DMS153 treated with DMSO at 0.1 percent for 48 hours (cell line): ENCODE data around the gene PLEKHG4B.

ENCODE experiments used
- DNase-seq: peaks from one replicate; lab custom pipeline; 2025; ENCODE audit not compliant: unreplicated experiment; lab: John Stamatoyannopoulos, UW

The PLEKHG4B gene

DNA sequence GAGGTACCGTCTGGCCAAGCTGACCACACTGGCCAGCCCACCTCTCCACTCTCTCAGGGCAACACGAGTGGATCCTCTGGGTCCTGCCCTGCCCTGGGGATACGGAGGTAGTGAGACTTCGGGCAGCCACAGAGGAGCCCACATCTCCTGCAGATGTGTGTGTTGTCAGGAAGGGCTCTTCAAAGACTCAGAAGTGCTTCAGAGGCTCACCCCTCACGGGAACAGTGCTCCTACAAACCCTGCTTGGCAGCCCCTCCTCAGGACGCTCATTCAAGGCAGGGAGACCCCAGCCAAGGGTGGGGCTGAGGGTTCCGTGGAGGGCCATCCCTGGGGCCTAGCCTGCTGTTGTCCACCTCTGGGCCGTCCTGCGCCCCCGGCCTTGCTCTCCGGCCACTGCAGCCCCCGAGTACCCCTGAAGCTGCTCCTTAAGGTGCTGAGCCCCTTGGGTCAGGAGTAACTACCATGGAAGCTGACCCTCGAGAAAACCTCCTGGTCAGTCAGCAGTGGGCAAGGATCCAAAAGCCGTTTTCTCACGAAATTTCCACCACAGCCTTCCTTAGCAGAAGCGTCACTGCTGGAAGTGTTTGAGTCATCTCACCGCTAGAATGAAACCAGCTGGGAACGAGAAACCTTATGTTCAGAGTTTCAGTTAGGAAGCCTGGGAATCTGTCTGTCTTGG is 76.2 kb downstream of the PLEKHG4B start:
- DNase-seq, result no peak

- no peak for DNase-seq
Observed at GRCh38 chr5:169071-169727, 77.2 kb downstream of the PLEKHG4B start.

- DNase-seq, result no peak
Observed at GRCh38 chr5:169728-170094, 77.7 kb downstream of the PLEKHG4B start.

DNA sequence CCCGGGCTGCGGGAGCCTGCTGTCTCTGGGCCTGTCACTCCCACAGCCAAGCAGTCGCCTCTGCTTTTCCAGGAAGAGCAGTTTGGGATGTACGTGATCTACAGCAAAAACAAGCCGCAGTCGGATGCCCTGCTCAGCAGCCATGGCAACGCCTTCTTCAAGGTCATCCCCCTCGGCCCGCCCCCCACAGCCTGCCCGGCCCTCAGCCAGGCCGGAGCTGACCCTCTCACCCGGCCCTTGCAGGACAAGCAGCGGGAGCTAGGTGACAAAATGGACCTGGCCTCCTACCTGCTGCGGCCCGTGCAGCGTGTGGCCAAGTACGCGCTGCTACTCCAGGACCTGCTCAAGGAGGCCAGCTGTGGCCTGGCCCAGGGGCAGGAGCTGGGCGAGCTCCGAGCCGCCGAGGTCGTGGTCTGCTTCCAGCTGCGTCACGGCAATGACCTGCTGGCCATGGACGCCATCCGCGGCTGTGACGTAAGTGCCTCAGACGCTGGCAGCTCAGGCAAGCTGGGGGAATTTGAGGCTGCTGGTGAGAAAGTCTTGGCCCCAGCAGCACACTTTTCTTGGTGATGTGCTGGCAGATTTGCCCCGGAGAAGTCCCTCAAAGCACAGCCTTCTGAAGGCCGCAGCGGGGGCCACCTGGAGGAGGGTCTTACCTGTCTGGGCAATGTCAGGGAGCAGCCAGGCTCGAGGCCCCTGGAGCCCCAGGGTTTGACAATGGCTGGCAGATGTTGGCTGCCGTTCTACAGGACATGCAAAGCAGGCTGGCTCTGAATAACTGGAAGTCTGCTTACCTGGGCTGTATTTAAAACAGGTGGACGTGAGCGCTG is 79.2 kb downstream of the PLEKHG4B start:
- DNase-seq, result no peak

DNA sequence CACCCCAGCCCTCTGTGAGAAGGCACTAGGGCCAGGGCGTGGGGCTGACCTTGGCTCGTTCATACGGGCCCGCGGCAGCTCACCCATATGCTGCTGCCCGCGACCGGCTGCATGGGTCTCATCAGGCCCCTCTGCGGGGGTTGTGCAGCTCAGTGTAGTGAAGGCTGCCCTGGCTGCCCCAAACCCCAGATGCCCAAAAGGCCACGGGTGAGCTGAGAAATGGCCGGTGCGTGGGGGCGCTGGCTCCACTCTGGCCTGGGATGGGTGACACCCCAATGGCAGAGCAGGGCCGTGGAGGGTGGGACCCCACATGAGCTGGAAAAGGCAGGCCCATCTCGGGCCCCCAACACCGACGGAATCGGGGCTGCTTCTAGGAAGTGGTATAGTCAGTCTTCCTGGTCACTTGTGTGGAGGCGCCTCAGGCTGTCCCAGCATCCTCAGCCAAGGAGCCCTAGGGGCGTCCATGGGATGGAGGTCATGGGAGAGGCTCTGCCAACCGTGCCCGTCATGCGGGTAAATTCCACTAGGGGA is 79.9 kb downstream of the PLEKHG4B start:
- no peak for DNase-seq

- no peak for DNase-seq
Observed at GRCh38 chr5:172421-172820, 80.5 kb downstream of the PLEKHG4B start.

- DNase-seq, result no peak
Observed at GRCh38 chr5:172841-173251, 80.9 kb downstream of the PLEKHG4B start.

DNA sequence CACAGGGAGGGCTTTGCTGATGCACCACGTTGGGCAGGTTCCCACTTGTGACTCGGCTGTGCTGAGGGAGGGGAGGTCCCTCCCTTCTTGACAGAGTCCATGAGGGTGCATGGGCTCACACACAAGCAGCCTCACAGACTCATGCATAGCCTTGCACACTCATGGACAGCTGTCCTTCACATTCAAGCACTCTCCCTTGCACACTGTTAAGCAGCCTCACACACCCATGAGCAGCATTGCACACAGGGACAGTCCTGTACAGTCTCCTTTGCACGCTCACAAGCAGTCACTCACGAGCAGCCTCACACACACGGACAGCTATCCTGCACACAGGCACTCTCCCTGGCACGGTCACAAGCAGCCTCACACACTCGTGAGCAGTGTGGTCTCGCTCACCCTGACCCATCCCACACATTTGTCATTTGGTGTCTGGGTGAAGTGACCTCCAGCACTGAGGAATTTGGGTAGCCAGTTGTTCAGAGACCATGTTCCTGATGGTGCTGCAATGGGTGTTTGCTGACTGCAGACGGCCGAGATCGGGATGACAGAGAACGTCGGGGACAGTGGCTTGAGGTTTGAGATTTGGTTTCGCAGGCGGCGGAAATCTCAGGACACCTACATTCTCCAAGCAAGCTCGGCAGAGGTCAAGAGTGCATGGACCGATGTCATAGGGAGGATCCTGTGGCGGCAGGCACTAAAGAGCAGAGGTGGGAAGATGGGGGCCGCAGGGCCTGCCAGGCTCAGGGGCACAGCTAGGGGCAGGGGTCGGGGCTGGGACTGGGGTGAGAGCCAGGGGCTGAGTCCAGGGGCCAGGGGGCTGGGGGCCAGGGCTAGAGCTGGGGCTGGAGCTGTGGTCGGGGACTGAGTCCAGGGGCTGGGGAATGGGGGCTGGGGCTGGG is 81.7 kb downstream of the PLEKHG4B start:
- DNase-seq, result no peak

- no peak for DNase-seq
Observed at GRCh38 chr5:174291-174600, 82.3 kb downstream of the PLEKHG4B start.

DNA sequence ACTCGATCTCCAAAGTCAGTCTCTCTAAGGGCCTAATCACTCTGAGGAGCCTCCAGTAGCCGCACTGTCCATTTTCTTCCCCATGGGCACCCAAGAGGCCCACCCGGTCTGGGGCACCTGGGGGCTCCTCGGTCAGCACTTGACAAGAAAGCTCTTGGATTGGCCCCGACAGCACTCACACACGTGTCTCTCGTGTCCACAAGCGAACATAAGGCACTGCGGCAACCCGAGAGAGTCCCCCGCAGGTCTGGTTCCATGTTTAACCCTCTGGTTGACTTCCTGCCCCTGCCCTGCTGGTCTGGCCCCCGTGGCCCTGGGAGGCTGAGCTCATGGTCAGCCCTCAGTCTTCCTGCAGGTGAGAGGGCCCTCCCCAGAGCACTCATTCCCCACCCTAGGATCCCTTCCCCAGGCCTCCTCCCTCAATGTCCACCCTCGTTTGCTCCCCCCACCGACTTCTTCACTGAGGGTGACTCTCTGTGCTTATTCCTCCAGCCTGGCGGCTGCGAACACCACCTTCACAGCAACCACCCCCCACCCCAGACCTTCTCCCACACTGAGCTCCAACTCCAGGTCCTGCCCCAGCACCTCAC is 83.0 kb downstream of the PLEKHG4B start:
- DNase-seq, result no peak

DNA sequence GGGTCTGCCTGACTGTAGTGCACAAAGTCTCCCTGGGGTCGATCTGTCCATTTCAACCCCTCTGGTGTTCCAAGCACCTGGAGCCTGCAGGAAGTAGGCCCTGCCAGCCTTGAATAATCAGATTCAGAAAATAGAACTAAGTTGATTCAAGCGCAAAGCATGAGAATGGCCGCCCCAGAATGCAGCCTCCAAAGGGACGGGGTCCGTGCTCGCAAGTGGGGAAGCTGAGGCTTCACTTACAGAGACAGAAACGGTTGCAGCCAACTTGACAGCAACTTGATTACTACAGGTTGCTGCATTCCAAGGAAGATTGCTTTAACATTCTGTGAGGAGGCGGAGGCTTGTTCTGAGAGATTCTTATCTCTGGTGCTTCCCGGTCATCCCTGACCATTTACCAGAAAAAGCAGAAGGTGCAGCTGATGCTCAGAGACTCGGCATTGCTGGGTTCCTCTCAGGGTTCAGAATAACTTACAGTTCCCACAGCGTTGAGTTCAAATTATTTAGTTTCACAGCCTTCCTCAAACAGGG is 84.4 kb downstream of the PLEKHG4B start:
- no peak for DNase-seq

DNA sequence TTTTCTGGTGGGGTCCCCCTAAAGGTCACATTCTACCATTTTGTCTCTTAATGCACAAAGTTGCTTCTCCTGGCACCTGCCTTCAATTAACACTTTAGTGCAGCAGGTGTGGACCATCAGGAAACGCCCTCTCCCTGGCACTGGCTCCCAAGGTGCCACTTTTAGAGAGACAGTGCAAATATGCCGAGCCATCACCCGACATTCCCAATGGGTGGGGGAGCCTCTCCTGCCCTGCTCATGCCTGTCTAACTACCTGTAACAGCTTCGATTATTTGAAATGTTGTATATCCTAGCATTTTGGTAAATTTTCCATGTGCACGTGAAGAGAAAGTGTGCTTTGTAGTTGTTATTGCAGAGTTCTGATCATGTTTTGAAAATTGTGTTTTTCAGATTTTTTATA is 86.1 kb downstream of the PLEKHG4B start:
- DNase-seq, result no peak

DNA sequence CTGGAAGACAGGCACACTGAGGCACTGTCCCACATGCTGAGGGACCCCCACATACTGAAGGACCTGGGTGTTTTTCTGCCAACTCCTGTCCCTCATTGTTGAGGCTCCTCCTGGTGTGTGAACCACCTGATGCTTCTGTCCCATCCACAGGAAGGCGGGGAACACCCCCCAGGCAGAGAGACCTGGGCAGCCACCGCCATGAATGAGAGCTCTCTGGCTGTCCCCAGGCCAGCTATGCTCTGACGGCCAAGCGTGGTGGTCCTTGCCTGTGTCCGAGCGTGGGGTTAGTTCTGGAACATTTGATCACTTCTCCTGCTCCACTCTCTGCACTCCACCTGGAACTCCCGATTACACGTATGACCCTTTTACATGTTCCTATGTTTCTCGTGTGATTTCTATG is 87.4 kb downstream of the PLEKHG4B start:
- no peak for DNase-seq

DNA sequence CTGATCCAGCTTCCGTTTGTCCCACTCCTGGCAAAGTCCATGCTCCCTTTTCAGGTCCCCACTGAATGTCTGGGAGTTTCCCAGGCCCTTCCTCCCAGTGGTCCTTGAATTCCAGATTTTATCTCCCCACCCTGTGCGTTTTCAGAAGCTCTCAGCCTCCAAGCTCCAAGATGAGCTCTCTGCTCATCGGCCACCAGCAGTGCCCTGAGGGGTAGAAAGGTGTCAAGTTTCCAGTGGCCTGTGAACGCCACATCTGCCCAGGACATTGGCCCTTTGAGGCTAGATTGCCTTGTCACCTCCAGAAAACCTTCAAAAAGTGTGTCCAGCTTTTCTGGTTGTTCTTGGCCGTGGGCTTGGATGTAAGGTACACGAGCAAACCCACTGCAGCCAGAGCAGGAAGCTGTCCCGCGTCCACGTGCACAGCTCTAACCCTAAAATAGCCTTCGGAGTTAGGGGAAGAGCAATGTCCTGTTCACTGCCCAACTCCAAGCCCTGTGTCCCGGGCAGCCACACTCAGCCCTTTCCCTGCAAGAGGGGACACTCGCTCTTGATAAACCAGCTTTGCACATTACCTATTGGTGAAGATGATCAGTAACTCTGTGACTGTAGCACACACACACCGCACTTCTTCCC is 88.4 kb downstream of the PLEKHG4B start:
- no peak for DNase-seq

DNA sequence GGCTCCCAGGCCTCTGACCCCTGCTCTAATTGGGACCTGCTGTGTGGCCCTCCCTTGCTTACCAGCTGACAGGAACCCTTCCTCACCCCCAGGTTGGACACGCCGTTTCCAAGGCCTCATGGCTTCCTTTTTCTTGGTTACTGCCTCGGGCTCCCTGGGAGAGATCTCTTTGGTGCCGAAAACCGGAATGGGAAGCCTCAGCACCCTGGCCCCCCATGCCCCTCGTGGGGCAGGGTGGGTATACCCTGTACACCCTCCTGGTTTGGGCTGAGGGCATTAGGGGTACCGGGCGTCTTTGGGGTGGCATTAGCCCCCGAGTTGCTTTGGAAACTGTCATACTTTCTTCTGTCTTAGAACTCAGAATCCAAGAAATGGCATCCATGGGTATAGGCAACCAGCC is 89.2 kb downstream of the PLEKHG4B start:
- no peak for DNase-seq

- DNase-seq, result no peak
Observed at GRCh38 chr5:181566-181965, 89.6 kb downstream of the PLEKHG4B start.

DNA sequence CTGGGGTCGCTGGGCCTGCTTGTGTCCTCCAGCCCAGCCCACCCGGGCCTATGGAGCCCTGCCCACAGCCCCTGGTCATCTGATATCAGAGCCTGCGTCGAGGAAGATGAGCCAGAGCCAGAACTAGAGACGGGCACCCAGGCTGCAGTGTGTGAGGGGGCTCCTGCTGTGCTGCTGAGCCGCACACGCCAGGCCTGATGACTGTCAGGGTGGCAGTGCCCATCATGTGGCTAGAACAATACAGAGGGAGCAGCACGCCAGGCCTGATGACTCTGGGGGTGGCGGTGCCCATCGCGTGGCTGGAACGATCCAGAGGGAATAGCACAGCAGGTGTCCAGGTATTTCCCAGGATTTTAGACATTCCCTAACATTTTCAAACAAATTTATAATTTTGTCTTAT is 90.2 kb downstream of the PLEKHG4B start:
- DNase-seq, result no peak

DNA sequence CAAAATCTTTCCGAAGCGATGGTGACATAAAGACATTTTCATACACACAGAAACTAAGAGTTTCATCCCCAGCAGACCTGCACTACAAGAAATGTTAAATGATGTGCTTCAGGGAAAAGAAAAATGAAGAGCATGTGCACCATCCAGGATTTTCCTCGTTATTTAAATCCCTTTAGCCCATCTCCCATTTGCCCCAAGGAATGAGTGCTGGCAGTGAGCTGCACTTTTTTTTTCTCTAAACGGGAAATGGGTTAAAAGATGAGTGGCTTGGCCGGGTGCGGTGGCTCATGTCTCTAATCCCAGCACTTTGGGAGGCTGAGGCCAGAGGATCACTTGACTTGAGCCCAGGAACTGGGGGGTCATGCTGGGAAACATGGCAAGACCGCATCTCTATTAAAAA is 92.5 kb downstream of the PLEKHG4B start:
- no peak for DNase-seq

DNA sequence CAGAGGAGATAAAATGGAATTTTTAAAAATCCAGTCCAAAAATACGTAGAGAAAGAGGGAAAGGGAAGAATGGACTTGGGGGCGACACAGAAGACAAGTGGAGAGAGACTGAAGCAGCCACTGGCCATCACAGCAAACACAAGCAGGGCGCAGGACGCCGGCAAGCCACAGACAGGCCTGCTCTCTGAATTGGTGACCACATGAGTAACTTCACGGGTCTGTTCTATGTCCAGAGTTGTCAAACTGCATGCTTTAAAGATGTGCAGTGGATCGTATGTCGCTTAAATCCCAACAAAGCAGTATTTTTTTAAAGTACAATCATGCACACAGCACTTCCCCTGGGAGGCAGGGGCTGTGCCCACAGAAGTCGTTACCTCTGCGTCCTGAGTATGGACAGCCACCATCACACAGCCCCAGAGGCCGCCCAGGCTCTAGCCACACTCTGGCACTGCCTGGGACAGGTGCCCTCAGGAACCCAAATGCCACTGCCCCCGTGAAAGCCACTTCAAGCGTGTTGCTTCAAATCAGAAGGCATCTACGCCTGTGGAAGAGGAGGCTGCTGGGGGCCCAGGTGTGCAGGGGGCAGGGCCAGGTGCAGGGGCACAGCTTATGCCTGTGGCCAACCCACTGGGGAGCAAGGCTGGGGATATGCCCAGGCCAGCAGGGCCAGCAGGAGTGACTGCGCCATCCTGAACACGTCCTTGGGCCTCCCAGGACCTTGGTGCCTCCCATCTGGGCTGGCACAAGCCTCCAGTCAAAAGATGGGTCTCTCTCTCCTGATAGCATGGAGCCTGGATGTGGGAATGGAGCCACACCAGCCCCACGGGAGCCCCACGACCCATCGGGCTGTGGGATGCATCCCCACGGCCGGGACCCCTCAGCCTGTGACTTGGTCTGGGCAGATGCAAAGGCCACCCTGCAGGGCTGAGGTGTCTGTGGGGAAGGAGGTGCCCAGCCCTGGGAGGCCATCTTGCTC is 93.4 kb downstream of the PLEKHG4B start:
- DNase-seq, result no peak
